ENCODE measurements around the gene GPC5. TPM values are rescaled to one million over a fixed set of nuclear protein-coding genes. Genes with fewer than 3 reads are reported as not detected.

The GPC5 gene
- total RNA-seq, 1 experiment from 2014 or later, result 0.26 TPM

DNA sequence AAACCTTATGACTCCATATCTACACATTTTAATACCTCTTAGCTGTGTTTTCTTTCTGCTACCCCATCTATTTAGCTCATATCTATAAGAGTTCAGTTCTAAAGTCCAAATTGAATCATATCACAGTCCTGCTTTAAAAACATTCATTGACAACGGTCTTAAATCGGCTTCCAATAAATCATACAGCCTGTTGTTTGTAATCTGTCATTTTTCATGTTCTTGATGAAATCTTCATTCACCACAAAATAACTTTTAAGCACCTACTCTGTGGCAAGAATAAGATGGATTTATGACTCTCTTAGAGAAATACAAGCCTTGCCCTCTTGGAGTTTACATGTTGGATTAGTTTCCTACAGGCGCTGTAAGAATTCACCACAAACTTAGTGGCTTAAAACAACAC lies 1377.2 kb downstream of the GPC5 start:
- TF ChIP-seq TCF7L2 (IDR thresholded peaks at IDR 0.05; ENCODE audit: low read depth, low read length) (no peak), POLR2AphosphoS5 (IDR thresholded peaks at IDR 0.05; ENCODE audit: low read depth, low read length) (no peak), SIN3A (IDR thresholded peaks at IDR 0.05; ENCODE audit: borderline replicate concordance, insufficient read depth, low read depth, low read length) (no peak)
- TF ChIP-seq, protein P1, sequence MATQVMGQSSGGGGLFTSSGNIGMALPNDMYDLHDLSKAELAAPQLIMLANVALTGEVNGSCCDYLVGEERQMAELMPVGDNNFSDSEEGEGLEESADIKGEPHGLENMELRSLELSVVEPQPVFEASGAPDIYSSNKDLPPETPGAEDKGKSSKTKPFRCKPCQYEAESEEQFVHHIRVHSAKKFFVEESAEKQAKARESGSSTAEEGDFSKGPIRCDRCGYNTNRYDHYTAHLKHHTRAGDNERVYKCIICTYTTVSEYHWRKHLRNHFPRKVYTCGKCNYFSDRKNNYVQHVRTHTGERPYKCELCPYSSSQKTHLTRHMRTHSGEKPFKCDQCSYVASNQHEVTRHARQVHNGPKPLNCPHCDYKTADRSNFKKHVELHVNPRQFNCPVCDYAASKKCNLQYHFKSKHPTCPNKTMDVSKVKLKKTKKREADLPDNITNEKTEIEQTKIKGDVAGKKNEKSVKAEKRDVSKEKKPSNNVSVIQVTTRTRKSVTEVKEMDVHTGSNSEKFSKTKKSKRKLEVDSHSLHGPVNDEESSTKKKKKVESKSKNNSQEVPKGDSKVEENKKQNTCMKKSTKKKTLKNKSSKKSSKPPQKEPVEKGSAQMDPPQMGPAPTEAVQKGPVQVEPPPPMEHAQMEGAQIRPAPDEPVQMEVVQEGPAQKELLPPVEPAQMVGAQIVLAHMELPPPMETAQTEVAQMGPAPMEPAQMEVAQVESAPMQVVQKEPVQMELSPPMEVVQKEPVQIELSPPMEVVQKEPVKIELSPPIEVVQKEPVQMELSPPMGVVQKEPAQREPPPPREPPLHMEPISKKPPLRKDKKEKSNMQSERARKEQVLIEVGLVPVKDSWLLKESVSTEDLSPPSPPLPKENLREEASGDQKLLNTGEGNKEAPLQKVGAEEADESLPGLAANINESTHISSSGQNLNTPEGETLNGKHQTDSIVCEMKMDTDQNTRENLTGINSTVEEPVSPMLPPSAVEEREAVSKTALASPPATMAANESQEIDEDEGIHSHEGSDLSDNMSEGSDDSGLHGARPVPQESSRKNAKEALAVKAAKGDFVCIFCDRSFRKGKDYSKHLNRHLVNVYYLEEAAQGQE (IDR thresholded peaks at IDR 0.05; ENCODE audit: insufficient read depth in 1 of 2, low read depth in 2 of 2, low read length in 1 of 2), result no peak
- TF ChIP-seq, protein P2, sequence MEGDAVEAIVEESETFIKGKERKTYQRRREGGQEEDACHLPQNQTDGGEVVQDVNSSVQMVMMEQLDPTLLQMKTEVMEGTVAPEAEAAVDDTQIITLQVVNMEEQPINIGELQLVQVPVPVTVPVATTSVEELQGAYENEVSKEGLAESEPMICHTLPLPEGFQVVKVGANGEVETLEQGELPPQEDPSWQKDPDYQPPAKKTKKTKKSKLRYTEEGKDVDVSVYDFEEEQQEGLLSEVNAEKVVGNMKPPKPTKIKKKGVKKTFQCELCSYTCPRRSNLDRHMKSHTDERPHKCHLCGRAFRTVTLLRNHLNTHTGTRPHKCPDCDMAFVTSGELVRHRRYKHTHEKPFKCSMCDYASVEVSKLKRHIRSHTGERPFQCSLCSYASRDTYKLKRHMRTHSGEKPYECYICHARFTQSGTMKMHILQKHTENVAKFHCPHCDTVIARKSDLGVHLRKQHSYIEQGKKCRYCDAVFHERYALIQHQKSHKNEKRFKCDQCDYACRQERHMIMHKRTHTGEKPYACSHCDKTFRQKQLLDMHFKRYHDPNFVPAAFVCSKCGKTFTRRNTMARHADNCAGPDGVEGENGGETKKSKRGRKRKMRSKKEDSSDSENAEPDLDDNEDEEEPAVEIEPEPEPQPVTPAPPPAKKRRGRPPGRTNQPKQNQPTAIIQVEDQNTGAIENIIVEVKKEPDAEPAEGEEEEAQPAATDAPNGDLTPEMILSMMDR (IDR thresholded peaks at IDR 0.05), result no peak
- H3K9me3 ChIP-seq (ENCODE audit: control insufficient read depth, insufficient read depth, low read depth, low read length), result no peaks in the 10 kb centered on the region
- H3K27ac ChIP-seq (ENCODE audit: low read length), result no peak overlapping the region
- POLR2A ChIA-PET, result no interaction called here
- H3K4me3 ChIP-seq (ENCODE audit: low read depth in 2 of 2, low read length in 2 of 2), result no peak overlapping the region
- intact Hi-C loops (cut with micrococcal nuclease; ENCODE audit: unreplicated experiment) (no loop called here), in situ Hi-C loops (cut with HindIII; ENCODE audit: low pct_unique_long_range_greater_than_20kb, low sequenced_read_pairs) (no loop called here)
- H3K27me3 ChIP-seq (ENCODE audit: control insufficient read depth, insufficient read depth, low read length), result no peaks in the 10 kb centered on the region
- DNase-seq (ENCODE audit: low read depth, low spot score), result no peak
- no peak for ATAC-seq
- no peaks in the 10 kb centered on the region for H3K4me1 ChIP-seq (ENCODE audit: control insufficient read depth, insufficient read depth, low read length)
- no peaks in the 10 kb centered on the region for H3K36me3 ChIP-seq (ENCODE audit: control insufficient read depth, insufficient read depth, low read length)
- BruUV-seq (replicated peaks), result no TSS peak
- CTCF ChIA-PET, result no interaction called here

DNA sequence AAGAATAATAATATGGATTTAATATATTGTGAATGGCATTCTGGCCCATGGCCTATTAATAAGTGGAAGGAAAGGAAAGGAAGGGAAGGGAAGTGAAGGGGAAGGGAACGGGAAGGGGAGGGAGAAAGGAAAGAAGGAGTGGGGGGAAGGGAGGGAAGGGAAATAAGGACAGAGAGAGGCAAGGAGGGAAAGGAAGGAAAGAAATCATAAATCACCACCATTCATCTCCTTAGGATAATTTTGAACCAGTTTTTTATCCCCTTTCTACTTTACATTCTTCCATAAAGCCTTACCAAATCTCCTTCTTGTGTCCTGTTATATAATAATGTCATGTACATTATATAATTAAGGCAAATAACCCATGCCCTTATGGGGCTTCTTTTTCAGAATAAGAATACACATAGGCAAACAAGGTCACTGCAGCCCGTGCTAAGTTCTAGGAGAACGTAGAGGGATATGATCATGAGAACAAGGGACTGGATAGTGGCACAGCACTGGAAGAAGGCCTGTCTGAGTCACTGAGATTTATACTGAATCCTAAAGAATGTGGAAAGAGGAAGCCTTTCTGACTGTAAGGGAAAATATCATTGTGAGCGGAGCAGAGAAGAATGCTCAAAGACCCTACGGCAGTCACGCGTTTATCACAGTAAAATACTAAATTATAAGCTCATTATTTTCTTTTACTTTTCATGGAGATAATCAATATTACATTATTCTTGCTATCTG lies 1383.7 kb downstream of the GPC5 start:
- CTCF ChIA-PET, result no interaction called here
- Histone ChIP-seq H3K4me3 (ENCODE audit: low read depth in 2 of 2, low read length in 2 of 2) (no peak overlapping the region), H3K9me3 (ENCODE audit: control insufficient read depth, insufficient read depth, low read depth, low read length) (no peaks in the 10 kb centered on the region), H3K36me3 (ENCODE audit: control insufficient read depth, insufficient read depth, low read length) (no peaks in the 10 kb centered on the region), H3K27ac (ENCODE audit: low read length) (no peak overlapping the region), H3K27me3 (ENCODE audit: control insufficient read depth, insufficient read depth, low read length) (no peaks in the 10 kb centered on the region), H3K4me1 (ENCODE audit: control insufficient read depth, insufficient read depth, low read length) (no peaks in the 10 kb centered on the region)
- POLR2A ChIA-PET, result no interaction called here
- no peak for TF ChIP-seq TCF7L2 (IDR thresholded peaks at IDR 0.05; ENCODE audit: low read depth, low read length)
- TF ChIP-seq, protein P1 (IDR thresholded peaks at IDR 0.05; ENCODE audit: insufficient read depth in 1 of 2, low read depth in 2 of 2, low read length in 1 of 2), result no peak
- TF ChIP-seq POLR2AphosphoS5 (IDR thresholded peaks at IDR 0.05; ENCODE audit: low read depth, low read length), result no peak
- intact Hi-C loops (cut with micrococcal nuclease; ENCODE audit: unreplicated experiment) (no loop called here), in situ Hi-C loops (cut with HindIII; ENCODE audit: low pct_unique_long_range_greater_than_20kb, low sequenced_read_pairs) (no loop called here)
- no peak for ATAC-seq
- BruUV-seq (replicated peaks), result no TSS peak
- DNase-seq (ENCODE audit: low read depth, low spot score), result no peak
